ENCODE measurements around the gene GCC2. TPM values are rescaled to one million over a fixed set of nuclear protein-coding genes. Genes with fewer than 3 reads are reported as not detected.

Gene GCC2, protein sequence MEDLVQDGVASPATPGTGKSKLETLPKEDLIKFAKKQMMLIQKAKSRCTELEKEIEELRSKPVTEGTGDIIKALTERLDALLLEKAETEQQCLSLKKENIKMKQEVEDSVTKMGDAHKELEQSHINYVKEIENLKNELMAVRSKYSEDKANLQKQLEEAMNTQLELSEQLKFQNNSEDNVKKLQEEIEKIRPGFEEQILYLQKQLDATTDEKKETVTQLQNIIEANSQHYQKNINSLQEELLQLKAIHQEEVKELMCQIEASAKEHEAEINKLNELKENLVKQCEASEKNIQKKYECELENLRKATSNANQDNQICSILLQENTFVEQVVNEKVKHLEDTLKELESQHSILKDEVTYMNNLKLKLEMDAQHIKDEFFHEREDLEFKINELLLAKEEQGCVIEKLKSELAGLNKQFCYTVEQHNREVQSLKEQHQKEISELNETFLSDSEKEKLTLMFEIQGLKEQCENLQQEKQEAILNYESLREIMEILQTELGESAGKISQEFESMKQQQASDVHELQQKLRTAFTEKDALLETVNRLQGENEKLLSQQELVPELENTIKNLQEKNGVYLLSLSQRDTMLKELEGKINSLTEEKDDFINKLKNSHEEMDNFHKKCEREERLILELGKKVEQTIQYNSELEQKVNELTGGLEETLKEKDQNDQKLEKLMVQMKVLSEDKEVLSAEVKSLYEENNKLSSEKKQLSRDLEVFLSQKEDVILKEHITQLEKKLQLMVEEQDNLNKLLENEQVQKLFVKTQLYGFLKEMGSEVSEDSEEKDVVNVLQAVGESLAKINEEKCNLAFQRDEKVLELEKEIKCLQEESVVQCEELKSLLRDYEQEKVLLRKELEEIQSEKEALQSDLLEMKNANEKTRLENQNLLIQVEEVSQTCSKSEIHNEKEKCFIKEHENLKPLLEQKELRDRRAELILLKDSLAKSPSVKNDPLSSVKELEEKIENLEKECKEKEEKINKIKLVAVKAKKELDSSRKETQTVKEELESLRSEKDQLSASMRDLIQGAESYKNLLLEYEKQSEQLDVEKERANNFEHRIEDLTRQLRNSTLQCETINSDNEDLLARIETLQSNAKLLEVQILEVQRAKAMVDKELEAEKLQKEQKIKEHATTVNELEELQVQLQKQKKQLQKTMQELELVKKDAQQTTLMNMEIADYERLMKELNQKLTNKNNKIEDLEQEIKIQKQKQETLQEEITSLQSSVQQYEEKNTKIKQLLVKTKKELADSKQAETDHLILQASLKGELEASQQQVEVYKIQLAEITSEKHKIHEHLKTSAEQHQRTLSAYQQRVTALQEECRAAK (N-terminal part only)
- total RNA-seq: 10 to 100 TPM; 18.9 to 59.1 (median 24.1) TPM

DNA sequence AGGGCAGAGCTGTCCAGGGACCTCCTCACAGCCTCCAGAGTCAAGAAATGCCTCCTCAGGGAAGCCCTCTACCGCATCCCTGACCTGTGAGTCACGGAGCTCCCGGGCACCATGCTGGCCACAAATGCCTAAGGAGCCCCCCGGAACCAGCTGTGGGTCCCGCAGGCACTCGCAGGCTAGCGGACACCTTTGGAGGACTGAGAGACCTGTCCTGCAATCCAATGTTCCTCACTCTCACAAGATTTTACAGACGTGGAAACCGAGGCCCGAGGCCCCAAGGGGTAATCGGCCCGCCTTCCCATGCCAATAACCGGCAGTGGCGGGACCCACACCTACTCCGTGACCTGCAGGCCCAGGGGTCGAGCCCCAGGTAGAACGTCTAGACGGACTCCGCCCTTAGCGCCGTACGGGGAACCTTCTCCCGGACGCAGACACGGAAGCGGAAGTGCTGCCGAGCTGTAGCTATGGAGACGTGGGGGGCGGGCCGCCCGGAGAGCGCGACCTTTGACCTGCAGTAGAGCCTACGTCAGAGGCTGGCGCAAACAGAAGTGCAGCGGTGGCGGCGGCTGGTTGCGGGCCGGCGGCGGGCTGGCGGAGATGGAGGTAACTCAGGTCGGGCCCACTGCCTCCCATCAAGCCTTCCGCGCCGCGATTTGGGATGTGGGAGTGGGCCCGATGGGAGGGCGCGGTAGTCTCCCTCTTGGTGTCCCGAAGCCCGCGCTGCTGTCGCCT is at the start of gene GCC2:
Gene GCC2 (plus strand): TSS at position 529 of the 732 bp plus-strand sequence. CDS start 69 bp downstream, at position 598.
- DNase-seq (ENCODE audit: low spot score): peak; percentile 88
- TF ChIP-seq, protein P1, sequence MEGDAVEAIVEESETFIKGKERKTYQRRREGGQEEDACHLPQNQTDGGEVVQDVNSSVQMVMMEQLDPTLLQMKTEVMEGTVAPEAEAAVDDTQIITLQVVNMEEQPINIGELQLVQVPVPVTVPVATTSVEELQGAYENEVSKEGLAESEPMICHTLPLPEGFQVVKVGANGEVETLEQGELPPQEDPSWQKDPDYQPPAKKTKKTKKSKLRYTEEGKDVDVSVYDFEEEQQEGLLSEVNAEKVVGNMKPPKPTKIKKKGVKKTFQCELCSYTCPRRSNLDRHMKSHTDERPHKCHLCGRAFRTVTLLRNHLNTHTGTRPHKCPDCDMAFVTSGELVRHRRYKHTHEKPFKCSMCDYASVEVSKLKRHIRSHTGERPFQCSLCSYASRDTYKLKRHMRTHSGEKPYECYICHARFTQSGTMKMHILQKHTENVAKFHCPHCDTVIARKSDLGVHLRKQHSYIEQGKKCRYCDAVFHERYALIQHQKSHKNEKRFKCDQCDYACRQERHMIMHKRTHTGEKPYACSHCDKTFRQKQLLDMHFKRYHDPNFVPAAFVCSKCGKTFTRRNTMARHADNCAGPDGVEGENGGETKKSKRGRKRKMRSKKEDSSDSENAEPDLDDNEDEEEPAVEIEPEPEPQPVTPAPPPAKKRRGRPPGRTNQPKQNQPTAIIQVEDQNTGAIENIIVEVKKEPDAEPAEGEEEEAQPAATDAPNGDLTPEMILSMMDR (IDR thresholded peaks at IDR 0.05): no peak
- peak; percentile 99 for ATAC-seq (ENCODE audit: low FRiP score)

DNA sequence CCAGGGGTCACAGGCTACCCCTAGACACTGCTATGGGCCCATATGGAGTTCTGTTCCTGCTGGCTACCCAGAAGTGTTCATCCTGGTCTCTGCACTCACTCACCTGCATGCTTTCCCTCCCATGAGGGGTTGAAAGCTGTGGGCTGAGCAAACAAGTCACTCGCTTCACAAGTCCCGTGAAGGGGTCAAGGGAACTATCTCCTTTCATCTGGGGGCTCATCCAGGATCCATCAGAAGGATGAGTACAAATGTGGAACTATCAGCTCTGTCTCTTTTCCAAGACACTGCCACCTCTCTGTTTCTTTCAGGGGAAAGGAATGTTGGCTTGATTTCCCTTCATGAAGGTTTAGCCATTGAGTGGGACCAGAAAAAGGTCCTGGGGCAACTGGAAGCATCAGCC is 49.5 kb upstream of the GCC2 start:
- ATAC-seq (ENCODE audit: low FRiP score) (no peak), DNase-seq (ENCODE audit: low spot score) (no peak)
- TF ChIP-seq, protein P1 (IDR thresholded peaks at IDR 0.05): no peak

DNA sequence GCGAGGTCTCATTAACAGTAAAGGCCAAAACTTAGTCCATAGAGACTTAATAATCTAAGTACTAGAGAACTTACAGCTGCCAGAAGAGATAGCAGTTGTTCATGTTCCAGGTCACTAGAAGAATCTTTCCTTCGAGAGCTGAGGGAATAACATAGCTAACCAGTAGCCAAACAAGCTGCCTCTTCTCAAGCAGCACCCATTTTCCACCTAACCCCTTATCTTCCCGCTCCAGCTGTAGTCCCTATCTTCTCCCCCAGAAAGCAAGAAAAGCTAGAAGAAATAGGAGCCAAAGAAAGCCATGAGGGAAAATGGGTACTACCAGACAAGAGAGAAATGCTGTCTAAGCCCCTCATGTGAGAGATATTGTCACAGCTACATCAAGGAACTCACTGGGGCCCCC is 47.2 kb upstream of the GCC2 start:
- TF ChIP-seq, protein P1 (IDR thresholded peaks at IDR 0.05): no peak
- DNase-seq (ENCODE audit: low spot score): no peak
- no peak for ATAC-seq (ENCODE audit: low FRiP score)

DNA sequence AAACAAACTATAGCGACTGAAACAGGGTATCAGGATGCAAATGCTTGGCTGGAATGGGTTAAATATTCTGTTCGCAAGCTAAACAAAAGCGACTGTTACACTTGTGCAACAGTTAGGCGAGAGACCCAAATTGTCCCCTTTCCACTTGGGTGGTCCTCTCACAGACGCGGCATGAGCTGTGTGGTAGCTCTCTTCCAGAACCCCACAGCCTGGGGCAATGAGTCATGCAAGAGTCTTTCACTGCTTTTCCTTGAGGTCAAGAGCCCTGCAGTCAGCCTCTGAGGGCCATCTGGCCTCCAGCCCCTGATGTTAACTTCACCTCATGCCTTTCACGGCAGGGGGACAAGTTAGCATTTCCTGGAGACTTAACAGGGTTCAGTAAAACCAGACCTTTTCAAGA is 45.5 kb upstream of the GCC2 start:
- DNase-seq (ENCODE audit: low spot score) (no peak), ATAC-seq (ENCODE audit: low FRiP score) (no peak)
- TF ChIP-seq, protein P1 (IDR thresholded peaks at IDR 0.05): no peak

DNA sequence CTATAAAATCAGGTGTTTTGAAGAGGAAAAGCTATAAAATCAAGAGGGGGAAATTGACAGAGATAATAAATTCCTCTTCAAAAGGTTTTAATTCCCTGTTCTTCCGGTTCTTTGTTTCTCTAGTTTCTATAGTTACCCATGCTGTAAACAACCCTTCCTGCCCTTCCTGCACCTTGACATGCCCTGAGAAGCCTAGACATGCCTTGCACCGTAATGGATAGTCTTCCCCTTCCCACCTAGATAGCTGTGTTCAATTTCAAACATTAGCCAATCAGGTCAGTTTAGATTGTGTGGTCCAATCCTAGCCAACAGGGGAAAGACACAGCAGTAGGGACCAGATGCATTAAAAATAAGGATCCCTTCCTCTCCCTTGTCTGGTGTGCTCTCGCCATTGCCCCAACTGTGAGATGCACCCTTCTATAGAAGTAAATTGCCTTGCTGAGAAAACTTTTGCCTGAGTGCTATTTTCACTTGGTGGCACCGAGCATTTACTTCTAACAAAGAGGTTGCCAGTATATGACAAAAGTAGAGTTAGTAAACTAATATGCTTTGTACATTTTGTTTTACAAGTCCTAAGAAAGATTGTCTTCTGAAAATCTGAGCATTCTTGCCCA is 44.1 kb upstream of the GCC2 start:
- ATAC-seq (ENCODE audit: low FRiP score): no peak
- no peak for DNase-seq (ENCODE audit: low spot score)
- TF ChIP-seq, protein P1 (IDR thresholded peaks at IDR 0.05): no peak
